Kidney (tissue), 14 donors: ENCODE results near the gene PML. TPM values are rescaled to one million over a fixed set of nuclear protein-coding genes. Genes with fewer than 3 reads are reported as not detected.

Experiments
- DNase-seq, 5 donors: peaks; one replicate each; pipeline ENCODE4 v3.0.0-alpha.2; 2013 to 2020
- FAIRE-seq: peaks from 2 replicates; lab custom pipeline; 2012; peaks lifted over from hg19 to GRCh38; lab: Jason Lieb, UNC
- H3K27ac ChIP-seq, 2 donors: one replicate each; pipeline ENCODE4 v1.7.0; 2013; ENCODE audit warnings: low read depth in 2 of 2, low read length in 2 of 2, inconsistent platforms in 1 of 2
- H3K27me3 ChIP-seq: one replicate; pipeline ENCODE4 v1.7.1; 2013; ENCODE audit warnings: low read length, inconsistent platforms; ENCODE audit not compliant: control insufficient read depth, insufficient read depth
- H3K36me3 ChIP-seq, 3 donors: one replicate each; pipeline versions ENCODE4 v1.7.0 to v1.7.1; 2013; ENCODE audit warnings: low read length in 3 of 3, control low read depth in 1 of 3, inconsistent platforms in 1 of 3; ENCODE audit not compliant: insufficient read depth in 3 of 3, control insufficient read depth in 2 of 3
- H3K4me1 ChIP-seq, 3 donors: one replicate each; pipeline versions ENCODE4 v1.7.0 to v1.7.1; 2013; ENCODE audit warnings: low read length in 3 of 3, inconsistent platforms in 1 of 3, low read depth in 1 of 3; ENCODE audit not compliant: control insufficient read depth in 2 of 3, insufficient read depth in 2 of 3
- H3K4me3 ChIP-seq, 3 donors: one replicate each; pipeline versions ENCODE4 v1.7.0 to v1.8.1; 2013; ENCODE audit warnings: low read length in 3 of 3, control low read depth in 1 of 3, inconsistent platforms in 1 of 3
- H3K9ac ChIP-seq, 3 donors: one replicate each; pipeline versions ENCODE4 v1.7.0 to v1.7.1; 2013; ENCODE audit warnings: low read length in 3 of 3, control low read depth in 1 of 3, inconsistent platforms in 1 of 3
- H3K9me3 ChIP-seq, 3 donors: one replicate each; pipeline versions ENCODE4 v1.7.0 to v1.7.1; 2013; ENCODE audit warnings: low read length in 3 of 3, control low read depth in 1 of 3, inconsistent platforms in 1 of 3; ENCODE audit not compliant: control insufficient read depth in 2 of 3, insufficient read depth in 1 of 3
- CTCF ChIP-seq: IDR thresholded peaks from 3 replicates; pipeline ENCODE4 v1.5.1; 2012; ENCODE audit warnings: mild to moderate bottlenecking, moderate library complexity, borderline replicate concordance; ENCODE audit not compliant: insufficient read depth; ENCODE audit errors: extremely low read depth
- intact Hi-C: fragments of 100-400 bp; cut with DNase I; formaldehyde crosslinking; loops from one replicate; pipeline ENCODE4 v1.11.1; 2022
- polyA plus RNA-seq: library from polyadenylated mRNA; stranded (reverse); fragments of 350-450 nt; fragmentation: Illumina TruSeq; extraction: RNeasy Lipid Tissue Mini Kit (QIAGEN cat#74804); gene quantifications from one replicate; pipeline ENCODE4 v1.2.3, GENCODE V29; 2014; ENCODE audit warnings: low read depth, low replicate concordance; ENCODE audit not compliant: insufficient read depth
- total RNA-seq: library from RNA; stranded (reverse); fragmentation: NEBNext Ultra II Directional; extraction: Animal tissue kit (Norgen Biotek cat#: 25700); gene quantifications from one replicate; pipeline ENCODE4 v1.2.1, GENCODE V29; 2021
- donor health status: control.
- donor health status: control.
- donor health status: control.
- donor health status: control.
- donor health status: control.
- donor health status: DM: yes; HTN: yes; CAD: no.
- donor health status: Normal renal cell carcinoma (clear cell type).

The PML gene
- total and polyA plus RNA-seq, 2 donors from 2014 or later = 19.6 to 82.9 TPM

- Histone ChIP-seq H3K9ac (peak overlapping the region in 1 of 3 donors; percentile 36), H3K9me3 (no peaks in the 10 kb centered on the region), H3K27ac (peak overlapping the region; percentile 19 to 51), H3K27me3 (no peaks in the 10 kb centered on the region), H3K4me3 (no peak overlapping the region), H3K36me3 (no peaks in the 10 kb centered on the region), H3K4me1 (peaks cover 0 to 39% (median 14%) of the 10 kb centered on the region in 3 donors)
- intact Hi-C loops = loop anchor here (10.0 kb wide), 1 partner anchor 58 kb away; no protein-coding TSS in a partner anchor
- FAIRE-seq (no peak), DNase-seq (no peak)
- TF ChIP-seq CTCF = no peak
These were observed 7.3 kb upstream of the PML start for GRCh38 chr15:73987250-73987649.

GRCh38 chr15:73987681-73988444 is 6.7 kb upstream of the PML start:
- Histone ChIP-seq H3K27ac (peak overlapping the region; percentile 10 to 19), H3K36me3 (no peaks in the 10 kb centered on the region), H3K9me3 (no peaks in the 10 kb centered on the region), H3K4me3 (no peak overlapping the region), H3K9ac (no peak overlapping the region), H3K27me3 (no peaks in the 10 kb centered on the region), H3K4me1 (peaks cover 0 to 37% (median 12%) of the 10 kb centered on the region in 3 donors)
- intact Hi-C loops = loop anchor here (10.0 kb wide), 1 partner anchor 57 kb away; no protein-coding TSS in a partner anchor
- FAIRE-seq (no peak), DNase-seq (peak in 1 of 5 donors; percentile 82)
- TF ChIP-seq CTCF = no peak

- intact Hi-C loops = loop anchor here (10.0 kb wide), 1 partner anchor 56 kb away; no protein-coding TSS in a partner anchor
- Histone ChIP-seq H3K27me3 (no peaks in the 10 kb centered on the region), H3K27ac (peak overlapping the region in 1 of 2 donors; percentile 19), H3K36me3 (no peaks in the 10 kb centered on the region), H3K9ac (no peak overlapping the region), H3K4me3 (no peak overlapping the region), H3K4me1 (peaks cover 0 to 37% (median 12%) of the 10 kb centered on the region in 3 donors), H3K9me3 (no peaks in the 10 kb centered on the region)
- FAIRE-seq (no peak), DNase-seq (peak in 1 of 5 donors; percentile 66)
- no peak for TF ChIP-seq CTCF
These were observed 6.0 kb upstream of the PML start for GRCh38 chr15:73988445-73988969.
